Measurements from ENCODE around the gene KLHL18.

GRCh38 chr3:47243419-47244147 is 39.2 kb upstream of the KLHL18 start:
- no peak for TF ChIP-seq POLR2AphosphoS5 (IDR thresholded peaks at IDR 0.05; ENCODE audit: low read depth, low read length)
- no peak for TF ChIP-seq REST (IDR thresholded peaks at IDR 0.05; ENCODE audit: insufficient read depth in 1 of 2, low read depth in 2 of 2, low read length in 2 of 2)
- no peak for TF ChIP-seq TAF1 (IDR thresholded peaks at IDR 0.05; ENCODE audit: borderline replicate concordance, insufficient read depth, low read length)

Measured in PFSK-1 (cell line).